SK-N-SH (cell line): Measurements from ENCODE around the gene MOBP.

Experiments used
- RCOR1 ChIP-seq: fragments of 150-350 bp; IDR thresholded peaks from 2 replicates; pipeline ENCODE4 v1.6.1; 2017; ENCODE audit warnings: antibody characterized with exemption, low read length
- TEAD4 ChIP-seq: IDR thresholded peaks from 2 replicates; pipeline ENCODE4 v1.4.0; 2012; ENCODE audit warnings: mild to moderate bottlenecking, borderline replicate concordance; ENCODE audit not compliant: insufficient read depth

DNA sequence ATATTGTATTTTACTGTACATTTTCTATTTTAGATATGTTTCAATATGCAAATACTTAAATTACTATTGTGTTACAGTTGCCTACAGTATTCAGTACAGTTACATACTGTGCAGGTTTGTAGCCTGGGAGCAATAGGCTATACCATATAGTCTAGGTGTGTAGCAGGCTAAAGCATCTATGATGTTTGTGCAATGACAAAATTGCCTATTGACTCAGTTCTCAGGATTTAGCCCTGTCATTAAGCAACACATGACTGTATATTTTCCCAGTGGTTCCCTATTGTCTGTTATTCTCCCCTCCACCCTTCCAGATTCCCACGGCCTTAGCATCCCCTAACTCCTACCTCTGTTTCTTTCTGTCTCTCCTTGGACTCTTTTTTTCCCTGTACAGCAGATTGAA is 10.7 kb downstream of the MOBP start:
- TF ChIP-seq TEAD4 (no peak), RCOR1 (no peak)
